K562 (cell line): ENCODE results near the gene AIG1. TPM values are rescaled to one million over a fixed set of nuclear protein-coding genes. Genes with fewer than 3 reads are reported as not detected.

Experiments
- BRCA1 ChIP-seq, 2 experiments: fragments of 450-650 bp in 1 of 2; sonication (generic) in 1 of 2; formaldehyde crosslinking in 1 of 2; IDR thresholded peaks; 2 replicates each; pipeline versions ENCODE4 v1.5.0 to v1.6.1; 2017 to 2020; ENCODE audit warnings: mild to moderate bottlenecking in 1 of 2, missing genetic modification reagents in 1 of 2
- CBX2 ChIP-seq: fragments of 200-600 bp; sonication (generic); IDR thresholded peaks from one replicate; pipeline ENCODE4 v1.6.1; 2012; ENCODE audit warnings: mild to moderate bottlenecking, low read length, inconsistent platforms; ENCODE audit not compliant: insufficient read depth, poor library complexity, severe bottlenecking
- ELF2 ChIP-seq: fragments of 250-450 bp; sonication (Bioruptor Pico); IDR thresholded peaks from 2 replicates; pipeline ENCODE4 v1.5.0; 2021; ENCODE audit warnings: mild to moderate bottlenecking
- GABPB1 ChIP-seq: sonication (generic); formaldehyde crosslinking; IDR thresholded peaks from 2 replicates; pipeline ENCODE4 v1.8.0; 2022; ENCODE audit warnings: mild to moderate bottlenecking, missing genetic modification reagents
- MAFK ChIP-seq: IDR thresholded peaks from 2 replicates; pipeline ENCODE4 v1.6.1; 2011; ENCODE audit warnings: low read length, improper control_type of control experiment
- NCOA1 ChIP-seq: fragments of 450-650 bp; IDR thresholded peaks from 2 replicates; pipeline ENCODE4 v1.6.1; 2016; ENCODE audit warnings: low read depth
- NFE2L1 ChIP-seq: fragments of 450-650 bp; IDR thresholded peaks from 2 replicates; pipeline ENCODE4 v1.6.1; 2016; ENCODE audit warnings: missing genetic modification characterization, low read depth, mild to moderate bottlenecking, missing compliant biosample characterization, moderate library complexity, borderline replicate concordance
- NONO ChIP-seq, 2 experiments: fragments of 200-400 bp in 1 of 2; fragments of 450-650 bp in 1 of 2; formaldehyde crosslinking in 1 of 2; IDR thresholded peaks; 2 replicates each; pipeline ENCODE4 v1.6.1; 2017; ENCODE audit warnings: low read depth in 2 of 2, mild to moderate bottlenecking in 2 of 2, moderate library complexity in 2 of 2, low read length in 1 of 2
- OTX1 ChIP-seq: fragments of 450-650 bp; formaldehyde crosslinking; IDR thresholded peaks from 2 replicates; pipeline ENCODE4 v1.4.0; 2022; ENCODE audit warnings: mild to moderate bottlenecking
- POLR2B ChIP-seq: fragments of 450-650 bp; IDR thresholded peaks from 2 replicates; pipeline ENCODE4 v1.6.1; 2018; ENCODE audit warnings: low read depth; ENCODE audit not compliant: partially characterized antibody
- POU5F1 ChIP-seq: fragments of 150-350 bp; IDR thresholded peaks from 2 replicates; pipeline ENCODE4 v1.6.1; 2014; ENCODE audit warnings: borderline replicate concordance, low read length, low read depth, mild to moderate bottlenecking; ENCODE audit not compliant: partially characterized antibody
- RBFOX2 ChIP-seq: fragments of 200-400 bp; formaldehyde crosslinking; IDR thresholded peaks from 2 replicates; pipeline ENCODE4 v1.6.1; 2017; ENCODE audit warnings: low read depth, mild to moderate bottlenecking, low read length, moderate library complexity
- SIN3B ChIP-seq: fragments of 450-650 bp; IDR thresholded peaks from 2 replicates; pipeline ENCODE4 v1.6.1; 2017; ENCODE audit warnings: low read depth, mild to moderate bottlenecking, moderate library complexity
- SRSF3 ChIP-seq: fragments of 200-400 bp; formaldehyde crosslinking; IDR thresholded peaks from 2 replicates; pipeline ENCODE4 v1.6.1; 2016; ENCODE audit warnings: mild to moderate bottlenecking, low read length, moderate library complexity; ENCODE audit not compliant: insufficient read depth
- TAF15 ChIP-seq: fragments of 200-400 bp; formaldehyde crosslinking; IDR thresholded peaks from 2 replicates; pipeline ENCODE4 v1.6.1; 2017; ENCODE audit warnings: mild to moderate bottlenecking, low read depth, low read length, moderate library complexity
- TSC22D4 ChIP-seq: fragments of 450-650 bp; IDR thresholded peaks from 2 replicates; pipeline ENCODE4 v1.6.1; 2016; ENCODE audit warnings: missing genetic modification characterization, missing biosample characterization, control low read depth
- ZFX ChIP-seq: sonication (generic); formaldehyde crosslinking; IDR thresholded peaks from 2 replicates; pipeline ENCODE4 v1.8.0; 2022; ENCODE audit warnings: mild to moderate bottlenecking, missing genetic modification reagents, moderate library complexity
- ZKSCAN8 ChIP-seq: fragments of 200-800 bp; sonication (Bioruptor generic); IDR thresholded peaks from 2 replicates; pipeline ENCODE4 v1.6.1; 2016; ENCODE audit warnings: missing genetic modification characterization, missing compliant biosample characterization
- ZNF589 ChIP-seq: fragments of 200-800 bp; sonication (Bioruptor generic); IDR thresholded peaks from 2 replicates; pipeline ENCODE4 v1.6.1; 2016; ENCODE audit warnings: low read depth, missing genetic modification characterization, missing compliant biosample characterization
- polyA plus RNA-seq, 8 experiments: library from polyadenylated mRNA; depleted of rRNA in 4 of 8; stranded (reverse) in 5 of 8; unstranded in 3 of 8; fragments of >200 nt; fragmentation: Nextera tagmentation in 2 of 8; fragmentation: Illumina TruSeq in 1 of 8; extraction: Ambion mirVana in 2 of 8; extraction: Trizol in 1 of 8; gene quantifications; 2 replicates each; pipeline versions ENCODE4 v1.2.1 to v1.2.3, GENCODE V29; 2011 to 2014; ENCODE audit warnings: inconsistent platforms in 1 of 8, missing spikeins in 1 of 8
- total RNA-seq, 7 experiments: library from RNA; depleted of rRNA in 6 of 7; stranded (reverse); fragments of >200 nt in 6 of 7; fragmentation: Illumina TruSeq in 2 of 7; extraction: Trizol in 2 of 7; gene quantifications; 2 replicates each; pipeline versions ENCODE4 v1.2.1 to v1.2.3, GENCODE V29; 2011 to 2021; ENCODE audit warnings: low replicate concordance in 1 of 7
- TF ChIP-seq, protein P1 (sequence below): fragments of 250-450 bp; sonication (Bioruptor Pico); IDR thresholded peaks from 2 replicates; pipeline ENCODE4 v1.4.0; 2020; ENCODE audit warnings: mild to moderate bottlenecking, moderate library complexity, borderline replicate concordance
- TF ChIP-seq, protein P2 (sequence below): sonication (generic); formaldehyde crosslinking; IDR thresholded peaks from 2 replicates; pipeline ENCODE4 v1.8.1; 2023; ENCODE audit warnings: mild to moderate bottlenecking, missing genetic modification reagents
- TF ChIP-seq, protein P3 (sequence below): IDR thresholded peaks from 2 replicates; pipeline ENCODE4 v1.6.1; 2011; ENCODE audit warnings: borderline replicate concordance, low read depth, mild to moderate bottlenecking, moderate library complexity, low read length; ENCODE audit not compliant: insufficient read depth, poor library complexity, severe bottlenecking

AIG1 gene
- total and polyA plus RNA-seq, 9 of the 15 experiments (the other 6 are each of a cell fraction or from before 2014, with no cell fraction given), result 74.8 to 333 (median 127) TPM

DNA sequence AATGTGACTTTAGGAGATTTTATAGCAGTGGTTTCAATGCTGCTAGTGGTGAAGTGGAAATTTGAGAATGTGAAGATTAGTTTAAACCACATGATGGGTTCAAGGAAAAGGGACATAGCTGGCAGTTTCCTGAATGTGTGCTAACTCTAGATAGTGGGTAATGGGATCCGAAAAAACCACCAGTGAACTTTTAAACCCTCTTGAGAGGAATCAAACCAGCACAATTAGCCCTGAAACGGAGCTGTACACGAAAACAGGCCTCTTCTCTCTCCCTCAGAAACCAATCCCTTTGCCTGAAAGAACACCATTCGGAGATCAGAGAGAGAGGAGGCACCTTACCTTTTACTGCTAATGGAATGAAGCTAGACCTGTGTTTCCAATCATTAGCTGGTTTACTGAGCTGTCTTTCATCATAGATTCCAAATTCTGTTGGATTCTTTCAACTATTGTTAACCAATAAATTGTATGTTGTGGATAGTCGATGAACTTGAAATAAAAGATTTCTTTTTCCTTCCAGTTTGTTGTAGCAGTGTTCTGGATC lies 103.9 kb downstream of the AIG1 start (continued):
- no peak for TF ChIP-seq SRSF3
- TF ChIP-seq ZKSCAN8, result no peak
- TF ChIP-seq TSC22D4 (tag), result no peak
- no peak for TF ChIP-seq CBX2
- TF ChIP-seq NCOA1, result peak; percentile 81
- TF ChIP-seq, protein P1, sequence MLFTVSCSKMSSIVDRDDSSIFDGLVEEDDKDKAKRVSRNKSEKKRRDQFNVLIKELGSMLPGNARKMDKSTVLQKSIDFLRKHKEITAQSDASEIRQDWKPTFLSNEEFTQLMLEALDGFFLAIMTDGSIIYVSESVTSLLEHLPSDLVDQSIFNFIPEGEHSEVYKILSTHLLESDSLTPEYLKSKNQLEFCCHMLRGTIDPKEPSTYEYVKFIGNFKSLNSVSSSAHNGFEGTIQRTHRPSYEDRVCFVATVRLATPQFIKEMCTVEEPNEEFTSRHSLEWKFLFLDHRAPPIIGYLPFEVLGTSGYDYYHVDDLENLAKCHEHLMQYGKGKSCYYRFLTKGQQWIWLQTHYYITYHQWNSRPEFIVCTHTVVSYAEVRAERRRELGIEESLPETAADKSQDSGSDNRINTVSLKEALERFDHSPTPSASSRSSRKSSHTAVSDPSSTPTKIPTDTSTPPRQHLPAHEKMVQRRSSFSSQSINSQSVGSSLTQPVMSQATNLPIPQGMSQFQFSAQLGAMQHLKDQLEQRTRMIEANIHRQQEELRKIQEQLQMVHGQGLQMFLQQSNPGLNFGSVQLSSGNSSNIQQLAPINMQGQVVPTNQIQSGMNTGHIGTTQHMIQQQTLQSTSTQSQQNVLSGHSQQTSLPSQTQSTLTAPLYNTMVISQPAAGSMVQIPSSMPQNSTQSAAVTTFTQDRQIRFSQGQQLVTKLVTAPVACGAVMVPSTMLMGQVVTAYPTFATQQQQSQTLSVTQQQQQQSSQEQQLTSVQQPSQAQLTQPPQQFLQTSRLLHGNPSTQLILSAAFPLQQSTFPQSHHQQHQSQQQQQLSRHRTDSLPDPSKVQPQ (CRISPR knock-in tag), result no peak
- no peak for TF ChIP-seq POU5F1
- 0 out of 2 replicates have a peak, but pooled peaks have one; percentile 44 for TF ChIP-seq ZNF589
- TF ChIP-seq BRCA1 (IDR thresholded peaks at IDR 0.05), result no peak
- no peak for TF ChIP-seq BRCA1 (CRISPR knock-in tag; IDR thresholded peaks at IDR 0.05)
- no peak for TF ChIP-seq NFE2L1 (tag)
- peak; percentile 59 for TF ChIP-seq RBFOX2
- TF ChIP-seq ZFX, result peak; percentile 27
- no peak for TF ChIP-seq MAFK
- TF ChIP-seq POLR2B, result peak; percentile 66
- TF ChIP-seq SIN3B, result no peak
- TF ChIP-seq TAF15, result no peak
- no peak for TF ChIP-seq GABPB1
- no peak for TF ChIP-seq ELF2 (CRISPR knock-in tag)
- TF ChIP-seq, protein P2, sequence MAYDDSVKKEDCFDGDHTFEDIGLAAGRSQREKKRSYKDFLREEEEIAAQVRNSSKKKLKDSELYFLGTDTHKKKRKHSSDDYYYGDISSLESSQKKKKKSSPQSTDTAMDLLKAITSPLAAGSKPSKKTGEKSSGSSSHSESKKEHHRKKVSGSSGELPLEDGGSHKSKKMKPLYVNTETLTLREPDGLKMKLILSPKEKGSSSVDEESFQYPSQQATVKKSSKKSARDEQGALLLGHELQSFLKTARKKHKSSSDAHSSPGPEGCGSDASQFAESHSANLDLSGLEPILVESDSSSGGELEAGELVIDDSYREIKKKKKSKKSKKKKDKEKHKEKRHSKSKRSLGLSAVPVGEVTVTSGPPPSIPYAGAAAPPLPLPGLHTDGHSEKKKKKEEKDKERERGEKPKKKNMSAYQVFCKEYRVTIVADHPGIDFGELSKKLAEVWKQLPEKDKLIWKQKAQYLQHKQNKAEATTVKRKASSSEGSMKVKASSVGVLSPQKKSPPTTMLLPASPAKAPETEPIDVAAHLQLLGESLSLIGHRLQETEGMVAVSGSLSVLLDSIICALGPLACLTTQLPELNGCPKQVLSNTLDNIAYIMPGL (CRISPR knock-in tag), result no peak
- TF ChIP-seq OTX1 (CRISPR knock-in tag), result 0 out of 2 replicates have a peak, but pooled peaks have one; percentile 18
- TF ChIP-seq, protein P3, sequence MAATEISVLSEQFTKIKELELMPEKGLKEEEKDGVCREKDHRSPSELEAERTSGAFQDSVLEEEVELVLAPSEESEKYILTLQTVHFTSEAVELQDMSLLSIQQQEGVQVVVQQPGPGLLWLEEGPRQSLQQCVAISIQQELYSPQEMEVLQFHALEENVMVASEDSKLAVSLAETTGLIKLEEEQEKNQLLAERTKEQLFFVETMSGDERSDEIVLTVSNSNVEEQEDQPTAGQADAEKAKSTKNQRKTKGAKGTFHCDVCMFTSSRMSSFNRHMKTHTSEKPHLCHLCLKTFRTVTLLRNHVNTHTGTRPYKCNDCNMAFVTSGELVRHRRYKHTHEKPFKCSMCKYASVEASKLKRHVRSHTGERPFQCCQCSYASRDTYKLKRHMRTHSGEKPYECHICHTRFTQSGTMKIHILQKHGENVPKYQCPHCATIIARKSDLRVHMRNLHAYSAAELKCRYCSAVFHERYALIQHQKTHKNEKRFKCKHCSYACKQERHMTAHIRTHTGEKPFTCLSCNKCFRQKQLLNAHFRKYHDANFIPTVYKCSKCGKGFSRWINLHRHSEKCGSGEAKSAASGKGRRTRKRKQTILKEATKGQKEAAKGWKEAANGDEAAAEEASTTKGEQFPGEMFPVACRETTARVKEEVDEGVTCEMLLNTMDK, result no peak
- peak in 1 of 2 experiments; percentile 11; a peak in 2 of 4 replicates for TF ChIP-seq NONO (IDR thresholded peaks at IDR 0.05; ENCODE audit: low read depth in 2 of 2, low read length in 1 of 2)
